ENCODE measurements around the gene KCTD15.

Gene KCTD15

GRCh38 chr19:33849551-33850147, 53.0 kb downstream of the KCTD15 start:
- no peak for TF ChIP-seq POLR2A (IDR thresholded peaks at IDR 0.05; ENCODE audit: low read depth, low read length)
- no peak for FAIRE-seq
- no peak for DNase-seq (ENCODE audit: insufficient read length, low spot score)

- TF ChIP-seq POLR2A (IDR thresholded peaks at IDR 0.05; ENCODE audit: low read depth, low read length): no peak
- FAIRE-seq (no peak), DNase-seq (ENCODE audit: insufficient read length, low spot score) (no peak)
These were observed 62.3 kb downstream of the KCTD15 start for GRCh38 chr19:33859016-33859415.

GRCh38 chr19:33860312-33861090, 63.8 kb downstream of the KCTD15 start:
- FAIRE-seq (no peak), DNase-seq (ENCODE audit: insufficient read length, low spot score) (no peak)
- no peak for TF ChIP-seq POLR2A (IDR thresholded peaks at IDR 0.05; ENCODE audit: low read depth, low read length)

- FAIRE-seq (no peak), DNase-seq (ENCODE audit: insufficient read length, low spot score) (no peak)
- TF ChIP-seq POLR2A (IDR thresholded peaks at IDR 0.05; ENCODE audit: low read depth, low read length): no peak
These were observed 65.3 kb downstream of the KCTD15 start for GRCh38 chr19:33861950-33862349.

- no peak for DNase-seq (ENCODE audit: insufficient read length, low spot score)
- no peak for FAIRE-seq
- no peak for TF ChIP-seq POLR2A (IDR thresholded peaks at IDR 0.05; ENCODE audit: low read depth, low read length)
These were observed 66.3 kb downstream of the KCTD15 start for GRCh38 chr19:33862981-33863380.

GRCh38 chr19:33863436-33863835, 66.8 kb downstream of the KCTD15 start:
- no peak for FAIRE-seq

GRCh38 chr19:33864311-33864850, 67.7 kb downstream of the KCTD15 start:
- no peak for TF ChIP-seq POLR2A (IDR thresholded peaks at IDR 0.05; ENCODE audit: low read depth, low read length)
- FAIRE-seq: no peak
- no peak for DNase-seq (ENCODE audit: insufficient read length, low spot score)

More at GRCh38 chr19:33863436-33863835, 66.8 kb downstream of the KCTD15 start:
- TF ChIP-seq POLR2A (IDR thresholded peaks at IDR 0.05; ENCODE audit: low read depth, low read length): no peak
- DNase-seq (ENCODE audit: insufficient read length, low spot score): no peak

- no peak for FAIRE-seq
- TF ChIP-seq POLR2A (IDR thresholded peaks at IDR 0.05; ENCODE audit: low read depth, low read length): no peak
- DNase-seq (ENCODE audit: insufficient read length, low spot score): no peak
These were observed 68.6 kb downstream of the KCTD15 start for GRCh38 chr19:33865306-33865705.
